WI38 (cell line): ENCODE data around the gene CIAO2B.

Experiments
- H3K4me3 ChIP-seq: 2 replicates; pipeline ENCODE4 v1.5.1; 2011; ENCODE audit warnings: low read depth, mild to moderate bottlenecking, control low read depth, low read length
- CTCF ChIP-seq: IDR thresholded peaks from 2 replicates; pipeline ENCODE4 v1.5.1; 2012; ENCODE audit warnings: low read depth, mild to moderate bottlenecking, control low read depth, low read length

Gene CIAO2B

GRCh38 chr16:66910175-66910940, 23.8 kb downstream of the CIAO2B start:
- H3K4me3 ChIP-seq: no peak overlapping the region
- TF ChIP-seq CTCF: no peak

GRCh38 chr16:66908762-66909559, 25.2 kb downstream of the CIAO2B start:
- no peak overlapping the region for H3K4me3 ChIP-seq
- no peak for TF ChIP-seq CTCF

GRCh38 chr16:66908116-66908515, 26.1 kb downstream of the CIAO2B start:
- no peak overlapping the region for H3K4me3 ChIP-seq
- no peak for TF ChIP-seq CTCF

GRCh38 chr16:66906916-66907836, 27.0 kb downstream of the CIAO2B start:
- no peak for TF ChIP-seq CTCF
- H3K4me3 ChIP-seq: no peak overlapping the region

- TF ChIP-seq CTCF: no peak
These were observed 28.3 kb downstream of the CIAO2B start for GRCh38 chr16:66905633-66906539.

GRCh38 chr16:66904846-66905632, 29.2 kb downstream of the CIAO2B start:
- no peak for TF ChIP-seq CTCF
- H3K4me3 ChIP-seq: peak overlapping the region; percentile 32

More at GRCh38 chr16:66905633-66906539, 28.3 kb downstream of the CIAO2B start:
- H3K4me3 ChIP-seq: no peak overlapping the region
